Upper lobe of left lung (tissue), 6 donors: ENCODE results near the gene SCAMP1. TPM values are rescaled to one million over a fixed set of nuclear protein-coding genes. Genes with fewer than 3 reads are reported as not detected.

Experiments
- ATAC-seq, 2 donors: fragments of 200-7000 bp; cut with Tn5 transposase; one replicate each; pipeline ENCODE4 v1.9.1; 2022; ENCODE audit warnings: mild to moderate bottlenecking in 2 of 2, moderate library complexity in 2 of 2; ENCODE audit not compliant: low FRiP score in 2 of 2
- DNase-seq, 2 donors: peaks; one replicate each; pipeline ENCODE4 v3.0.0-alpha.2; 2019 to 2020
- H3K27ac ChIP-seq, 4 donors: fragments of 200-600 bp; sonication (generic); one replicate each; pipeline ENCODE4 v1.5.1; 2016 to 2019
- H3K27me3 ChIP-seq, 4 donors: fragments of 200-600 bp; sonication (generic); one replicate each; pipeline ENCODE4 v1.5.1; 2017 to 2019
- H3K36me3 ChIP-seq, 4 donors: fragments of 200-600 bp; sonication (generic); one replicate each; pipeline ENCODE4 v1.5.1; 2016 to 2019
- H3K4me1 ChIP-seq, 4 donors: fragments of 200-600 bp; sonication (generic); one replicate each; pipeline ENCODE4 v1.5.1; 2018 to 2019
- H3K4me3 ChIP-seq, 4 donors: fragments of 200-600 bp; sonication (generic); one replicate each; pipeline ENCODE4 v1.5.1; 2017 to 2019; ENCODE audit warnings: mild to moderate bottlenecking in 2 of 4, moderate library complexity in 1 of 4
- H3K9me3 ChIP-seq, 4 donors: fragments of 200-600 bp; sonication (generic); one replicate each; pipeline ENCODE4 v1.5.1; 2018 to 2019
- CTCF ChIP-seq, 6 experiments: fragments of 450-650 bp in 4 of 6; fragments of 200-600 bp in 2 of 6; sonication (generic) in 2 of 6; IDR thresholded peaks; one replicate each; pipeline ENCODE4 v1.5.1; 2016 to 2019; ENCODE audit warnings: antibody characterized with exemption in 6 of 6
- EP300 ChIP-seq, 4 donors: sonication (generic); formaldehyde crosslinking; IDR thresholded peaks; one replicate each; pipeline ENCODE4 v1.5.1; 2017; ENCODE audit warnings: antibody characterized with exemption in 4 of 4, control low read depth in 2 of 4
- POLR2A ChIP-seq, 4 donors: fragments of 450-650 bp; IDR thresholded peaks; one replicate each; pipeline ENCODE4 v1.5.1; 2016 to 2017; ENCODE audit warnings: antibody characterized with exemption in 4 of 4, mild to moderate bottlenecking in 2 of 4
- POLR2AphosphoS5 ChIP-seq, 2 donors: sonication (generic); formaldehyde crosslinking; IDR thresholded peaks; one replicate each; pipeline ENCODE4 v1.5.1; 2017; ENCODE audit warnings: antibody characterized with exemption in 2 of 2
- WGBS, 2 donors: methylation state at CpG; one replicate each; pipeline ENCODE4 v1.1.5; 2017 to 2018; 5-methylcytosine and 5-hydroxymethylcytosine counted together
- total RNA-seq, 6 donors: library from RNA; depleted of rRNA in 4 of 6; stranded (reverse); fragments of >200 nt in 4 of 6; gene quantifications; one replicate each; pipeline versions ENCODE4 v1.1.0 to v1.2.1, GENCODE V29; 2016 to 2021
- donor health status: DM: no; HTN: no; CAD: no; lungs with moderate emphysema.
- donor health status: DM: no; HTN: yes; CAD: no; lungs with severe emphysema.

The SCAMP1 gene
- total RNA-seq, 6 donors from 2014 or later = 5.3 to 37.3 (median 25.1) TPM

- peak overlapping the region in 1 of 4 donors; percentile 69 for H3K4me3 ChIP-seq
- H3K36me3 ChIP-seq = no peaks in the 10 kb centered on the region
- peaks cover 20 to 40% (median 28%) of the 10 kb centered on the region in 4 donors for H3K4me1 ChIP-seq
- H3K27ac ChIP-seq = peak overlapping the region; percentile 1 to 60 (median 54)
- no peaks in the 10 kb centered on the region for H3K9me3 ChIP-seq
- DNase-seq (no peak), ATAC-seq (peak in 1 of 2 donors; percentile 87)
- H3K27me3 ChIP-seq = no peaks in the 10 kb centered on the region
- WGBS, 2 donors = 82 to 92% methylated on average over 4 of the region's 4 CpGs
- no peak for TF ChIP-seq POLR2AphosphoS5 (IDR thresholded peaks at IDR 0.05)
- no peak for TF ChIP-seq CTCF (IDR thresholded peaks at IDR 0.05)
- no peak for TF ChIP-seq EP300 (IDR thresholded peaks at IDR 0.05)
- no peak for TF ChIP-seq POLR2A (IDR thresholded peaks at IDR 0.05)
Observed at GRCh38 chr5:78503958-78504653, 143.7 kb downstream of the SCAMP1 start.

GRCh38 chr5:78504704-78505677 is 144.6 kb downstream of the SCAMP1 start:
- peak; percentile 46 to 52 for DNase-seq

GRCh38 chr5:78505860-78506259 is 145.4 kb downstream of the SCAMP1 start:
- WGBS, 2 donors = 72 to 97% methylated on average over 2 of the region's 2 CpGs
- ATAC-seq = no peak
- no peaks in the 10 kb centered on the region for H3K27me3 ChIP-seq
- no peaks in the 10 kb centered on the region for H3K36me3 ChIP-seq
- no peak for TF ChIP-seq CTCF (IDR thresholded peaks at IDR 0.05)
- TF ChIP-seq POLR2AphosphoS5 (IDR thresholded peaks at IDR 0.05) = no peak
- TF ChIP-seq EP300 (IDR thresholded peaks at IDR 0.05) = no peak
- no peak for TF ChIP-seq POLR2A (IDR thresholded peaks at IDR 0.05)
- H3K27ac ChIP-seq = peak overlapping the region in 2 of 4 donors; percentile 27 to 54
- H3K9me3 ChIP-seq = no peaks in the 10 kb centered on the region
- DNase-seq = no peak
- peak overlapping the region in 1 of 4 donors; percentile 69 for H3K4me3 ChIP-seq
- peaks cover 31 to 44% (median 40%) of the 10 kb centered on the region in 4 donors for H3K4me1 ChIP-seq

More at GRCh38 chr5:78504704-78505677, 144.6 kb downstream of the SCAMP1 start:
- peak; percentile 89 to 91 for ATAC-seq
- H3K9me3 ChIP-seq = no peaks in the 10 kb centered on the region
- TF ChIP-seq POLR2AphosphoS5 (IDR thresholded peaks at IDR 0.05) = peak in 1 of 2 donors; percentile 34
- TF ChIP-seq POLR2A (IDR thresholded peaks at IDR 0.05) = no peak
- no peak for TF ChIP-seq CTCF (IDR thresholded peaks at IDR 0.05)
- TF ChIP-seq EP300 (IDR thresholded peaks at IDR 0.05) = no peak
- WGBS, 2 donors = 32 to 50% methylated on average over 10 of the region's 10 CpGs
- no peaks in the 10 kb centered on the region for H3K27me3 ChIP-seq
- no peaks in the 10 kb centered on the region for H3K36me3 ChIP-seq
- peak overlapping the region in 1 of 4 donors; percentile 69 for H3K4me3 ChIP-seq
- peaks cover 23 to 43% (median 34%) of the 10 kb centered on the region in 4 donors for H3K4me1 ChIP-seq
- H3K27ac ChIP-seq = peak overlapping the region; percentile 1 to 60 (median 54)

- peak overlapping the region in 2 of 4 donors; percentile 64 to 69 for H3K4me3 ChIP-seq
- no peak for TF ChIP-seq POLR2AphosphoS5 (IDR thresholded peaks at IDR 0.05)
- no peak for TF ChIP-seq CTCF (IDR thresholded peaks at IDR 0.05)
- no peak for TF ChIP-seq POLR2A (IDR thresholded peaks at IDR 0.05)
- TF ChIP-seq EP300 (IDR thresholded peaks at IDR 0.05) = no peak
- H3K9me3 ChIP-seq = no peaks in the 10 kb centered on the region
- no peak for ATAC-seq
- H3K27ac ChIP-seq = peak overlapping the region in 3 of 4 donors; percentile 10 to 54 (median 27)
- H3K36me3 ChIP-seq = no peaks in the 10 kb centered on the region
- peaks cover 37 to 46% (median 43%) of the 10 kb centered on the region in 4 donors for H3K4me1 ChIP-seq
- 38 to 66% methylated on average over 2 of the region's 2 CpGs for WGBS, 2 donors
- DNase-seq = no peak
- no peaks in the 10 kb centered on the region for H3K27me3 ChIP-seq
Observed at GRCh38 chr5:78506261-78507024, 146.0 kb downstream of the SCAMP1 start.
